Activated naive CD4-positive, alpha-beta T cell treated with anti-CD3 and anti-CD28 coated beads for 36 hours (primary cell): ENCODE results near the gene ADRM1. TPM values are rescaled to one million over a fixed set of nuclear protein-coding genes. Genes with fewer than 3 reads are reported as not detected.

Source experiments
- CTCF ChIA-PET: fragments of 350-600 bp; sonication (Branson Sonifier 250); formaldehyde crosslinking; loops from one replicate; lab custom pipeline; 2021; ENCODE audit warnings: antibody characterized with exemption; lab: Charles Lee
- DNase-seq: peaks from one replicate; pipeline ENCODE4 v3.0.0-alpha.2; 2020
- H3K27ac Mint-ChIP-seq: one replicate; pipeline ENCODE4 v1.8.0; 2021; ENCODE audit warnings: mild to moderate bottlenecking, mixed read lengths
- H3K27me3 Mint-ChIP-seq: one replicate; pipeline ENCODE4 v1.8.0; 2021; ENCODE audit warnings: low read depth, mixed read lengths
- H3K36me3 Mint-ChIP-seq: one replicate; pipeline ENCODE4 v1.8.0; 2021; ENCODE audit warnings: low read depth, mixed read lengths
- H3K4me1 Mint-ChIP-seq: one replicate; pipeline ENCODE4 v1.8.0; 2021; ENCODE audit warnings: low read depth, mixed read lengths
- H3K4me3 Mint-ChIP-seq: one replicate; pipeline ENCODE4 v1.8.0; 2021; ENCODE audit warnings: mild to moderate bottlenecking, moderate library complexity, mixed read lengths
- H3K9me3 Mint-ChIP-seq: one replicate; pipeline ENCODE4 v1.8.0; 2021; ENCODE audit warnings: mixed read lengths
- intact Hi-C: fragments of 100-400 bp; cut with micrococcal nuclease; formaldehyde crosslinking; loops from one replicate; pipeline ENCODE4 v1.15.1; 2023
- total RNA-seq, 2 experiments: library from RNA; stranded (reverse); gene quantifications; one replicate each; pipeline ENCODE4 v1.2.3, GENCODE V29; 2021

The ADRM1 gene
- total RNA-seq, 2 experiments from 2014 or later: 77.4 to 81.5 TPM

- Mint-ChIP-seq H3K4me3 (no peak overlapping the region), H3K4me1 (no peaks in the 10 kb centered on the region), H3K9me3 (no peaks in the 10 kb centered on the region), H3K27me3 (no peaks in the 10 kb centered on the region), H3K36me3 (no peaks in the 10 kb centered on the region), H3K27ac (no peak overlapping the region)
- no peak for DNase-seq
- CTCF ChIA-PET: no interaction called here
- intact Hi-C loops: no loop called here
Observed at GRCh38 chr20:62318400-62319345, 15.9 kb downstream of the ADRM1 start.

- DNase-seq: no peak
- intact Hi-C loops: no loop called here
- Mint-ChIP-seq H3K4me3 (no peak overlapping the region), H3K27ac (no peak overlapping the region), H3K9me3 (no peaks in the 10 kb centered on the region), H3K36me3 (no peaks in the 10 kb centered on the region), H3K4me1 (no peaks in the 10 kb centered on the region), H3K27me3 (no peaks in the 10 kb centered on the region)
- CTCF ChIA-PET: no interaction called here
Observed at GRCh38 chr20:62319346-62319909, 16.6 kb downstream of the ADRM1 start.

GRCh38 chr20:62320581-62321354 lies 18.0 kb downstream of the ADRM1 start:
- Mint-ChIP-seq H3K27me3 (no peaks in the 10 kb centered on the region), H3K36me3 (no peaks in the 10 kb centered on the region), H3K4me3 (no peak overlapping the region), H3K27ac (no peak overlapping the region), H3K9me3 (no peaks in the 10 kb centered on the region), H3K4me1 (no peaks in the 10 kb centered on the region)
- intact Hi-C loops: no loop called here
- peak; percentile 9 for DNase-seq
- CTCF ChIA-PET: no interaction called here

GRCh38 chr20:62321521-62321948 lies 18.7 kb downstream of the ADRM1 start:
- no peaks in the 10 kb centered on the region for H3K27me3 Mint-ChIP-seq
- H3K4me1 Mint-ChIP-seq: no peaks in the 10 kb centered on the region
- CTCF ChIA-PET: no interaction called here
- H3K9me3 Mint-ChIP-seq: no peaks in the 10 kb centered on the region
- H3K27ac Mint-ChIP-seq: no peak overlapping the region
- H3K36me3 Mint-ChIP-seq: no peaks in the 10 kb centered on the region
- intact Hi-C loops: no loop called here
- H3K4me3 Mint-ChIP-seq: no peak overlapping the region
- peak; percentile 31 for DNase-seq

GRCh38 chr20:62321975-62322374 lies 19.2 kb downstream of the ADRM1 start:
- Mint-ChIP-seq H3K4me1 (no peaks in the 10 kb centered on the region), H3K27me3 (no peaks in the 10 kb centered on the region), H3K9me3 (no peaks in the 10 kb centered on the region), H3K27ac (no peak overlapping the region), H3K4me3 (no peak overlapping the region), H3K36me3 (no peaks in the 10 kb centered on the region)
- intact Hi-C loops: no loop called here
- CTCF ChIA-PET: no interaction called here
- DNase-seq: no peak

GRCh38 chr20:62322492-62323041 lies 19.8 kb downstream of the ADRM1 start:
- H3K27me3 Mint-ChIP-seq: no peaks in the 10 kb centered on the region
- H3K9me3 Mint-ChIP-seq: no peaks in the 10 kb centered on the region
- DNase-seq: no peak
- CTCF ChIA-PET: no interaction called here
- no peak overlapping the region for H3K4me3 Mint-ChIP-seq
- H3K36me3 Mint-ChIP-seq: no peaks in the 10 kb centered on the region
- no peak overlapping the region for H3K27ac Mint-ChIP-seq
- intact Hi-C loops: no loop called here
- no peaks in the 10 kb centered on the region for H3K4me1 Mint-ChIP-seq

GRCh38 chr20:62323146-62323979 lies 20.6 kb downstream of the ADRM1 start:
- H3K27me3 Mint-ChIP-seq: no peaks in the 10 kb centered on the region
- CTCF ChIA-PET: no interaction called here
- DNase-seq: no peak
- H3K36me3 Mint-ChIP-seq: no peaks in the 10 kb centered on the region
- no peaks in the 10 kb centered on the region for H3K4me1 Mint-ChIP-seq
- no peak overlapping the region for H3K27ac Mint-ChIP-seq
- H3K9me3 Mint-ChIP-seq: no peaks in the 10 kb centered on the region
- intact Hi-C loops: no loop called here
- H3K4me3 Mint-ChIP-seq: no peak overlapping the region

GRCh38 chr20:62323980-62324906 lies 21.4 kb downstream of the ADRM1 start:
- CTCF ChIA-PET: no interaction called here
- no peak for DNase-seq
- intact Hi-C loops: no loop called here
- no peaks in the 10 kb centered on the region for H3K9me3 Mint-ChIP-seq
- no peaks in the 10 kb centered on the region for H3K4me1 Mint-ChIP-seq
- no peaks in the 10 kb centered on the region for H3K27me3 Mint-ChIP-seq
- no peak overlapping the region for H3K27ac Mint-ChIP-seq
- no peaks in the 10 kb centered on the region for H3K36me3 Mint-ChIP-seq
- H3K4me3 Mint-ChIP-seq: no peak overlapping the region

GRCh38 chr20:62325172-62325905 lies 22.5 kb downstream of the ADRM1 start:
- no peaks in the 10 kb centered on the region for H3K4me1 Mint-ChIP-seq
- CTCF ChIA-PET: no interaction called here
- no peak overlapping the region for H3K4me3 Mint-ChIP-seq
- intact Hi-C loops: no loop called here
- no peaks in the 10 kb centered on the region for H3K27me3 Mint-ChIP-seq
- H3K27ac Mint-ChIP-seq: no peak overlapping the region
- no peaks in the 10 kb centered on the region for H3K9me3 Mint-ChIP-seq
- no peak for DNase-seq
- H3K36me3 Mint-ChIP-seq: no peaks in the 10 kb centered on the region

- Mint-ChIP-seq H3K27me3 (no peaks in the 10 kb centered on the region), H3K36me3 (no peaks in the 10 kb centered on the region), H3K27ac (no peak overlapping the region), H3K4me3 (no peak overlapping the region), H3K9me3 (no peaks in the 10 kb centered on the region), H3K4me1 (no peaks in the 10 kb centered on the region)
- CTCF ChIA-PET: no interaction called here
- intact Hi-C loops: no loop called here
- no peak for DNase-seq
Observed at GRCh38 chr20:62326559-62326958, 23.8 kb downstream of the ADRM1 start.
